Skeletal muscle cell (primary cell): Measurements from ENCODE around the gene PRDM8.

Experiments
- DNase-seq: peaks from one replicate; pipeline ENCODE4 v3.0.0-alpha.2; 2010; ENCODE audit warnings: low read depth
- H3K4me3 ChIP-seq: 2 replicates; pipeline ENCODE4 v1.5.1; 2011; ENCODE audit warnings: low read depth, mild to moderate bottlenecking, control low read depth, low read length, moderate library complexity

The PRDM8 gene

GRCh38 chr4:80252953-80253352, 55.6 kb downstream of the PRDM8 start:
- DNase-seq, result no peak

DNA sequence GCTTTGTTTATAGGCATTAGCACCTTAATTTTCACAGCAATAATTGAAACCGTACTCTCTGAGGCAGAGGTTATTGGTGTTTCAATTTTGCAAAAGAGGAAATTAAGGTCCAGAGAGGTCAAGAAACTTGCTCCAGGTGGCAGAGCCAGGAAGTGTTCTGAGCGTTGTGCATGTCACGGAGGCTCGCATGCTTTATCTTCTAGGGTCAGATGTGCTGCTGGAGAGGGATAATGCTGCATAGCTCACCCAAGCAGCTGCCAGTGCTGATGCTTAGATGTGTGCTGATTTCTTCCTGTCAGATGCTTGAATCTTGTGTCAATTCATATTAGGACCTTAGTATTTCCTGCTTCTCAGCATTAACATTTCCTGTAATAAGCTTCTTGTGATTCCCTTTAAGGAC, 56.2 kb downstream of the PRDM8 start:
- H3K4me3 ChIP-seq, result no peak overlapping the region
- no peak for DNase-seq

More at GRCh38 chr4:80252953-80253352, 55.6 kb downstream of the PRDM8 start:
- H3K4me3 ChIP-seq, result no peak overlapping the region
